Measurements from ENCODE around the gene ABHD6. TPM values are rescaled to one million over a fixed set of nuclear protein-coding genes. Genes with fewer than 3 reads are reported as not detected.

ABHD6 gene
- total and polyA plus RNA-seq, 2 donors (not counting 3 experiments of a cell fraction or from before 2014, with no cell fraction given) = 5.8 to 7.5 TPM

GRCh38 chr3:58281069-58281468, 43.5 kb downstream of the ABHD6 start:
- no peaks in the 10 kb centered on the region for H4K20me1 ChIP-seq (replicated peaks; ENCODE audit: control insufficient read depth, extremely low read depth, insufficient read depth, low read length)
- no peaks in the 10 kb centered on the region for H3K4me1 ChIP-seq (ENCODE audit: control insufficient read depth, extremely low read depth, insufficient read depth, low read length)
- no peaks in the 10 kb centered on the region for H3K27me3 ChIP-seq (ENCODE audit: control insufficient read depth in 2 of 2, insufficient read depth in 2 of 2, low read length in 2 of 2)
- BruUV-seq (replicated peaks) = no TSS peak
- TF ChIP-seq POLR2AphosphoS5 (IDR thresholded peaks at IDR 0.05; ENCODE audit: insufficient read depth, low read depth, low read length) = no peak
- TF ChIP-seq EZH2 (IDR thresholded peaks at IDR 0.05; ENCODE audit: borderline replicate concordance, low read depth, low read length, severe bottlenecking) = no peak
- no peak for TF ChIP-seq GATA2 (IDR thresholded peaks at IDR 0.05; ENCODE audit: insufficient read depth, insufficient read length, low read depth, low read length)
- no peak for TF ChIP-seq FOS (IDR thresholded peaks at IDR 0.05; ENCODE audit: borderline replicate concordance, insufficient read depth, low read length)
- TF ChIP-seq MYC (IDR thresholded peaks at IDR 0.05; ENCODE audit: low read depth, low read length) = no peak
- no peak for TF ChIP-seq JUN (IDR thresholded peaks at IDR 0.05; ENCODE audit: borderline replicate concordance, insufficient read depth, insufficient read length, low read depth)
- TF ChIP-seq, protein P1, sequence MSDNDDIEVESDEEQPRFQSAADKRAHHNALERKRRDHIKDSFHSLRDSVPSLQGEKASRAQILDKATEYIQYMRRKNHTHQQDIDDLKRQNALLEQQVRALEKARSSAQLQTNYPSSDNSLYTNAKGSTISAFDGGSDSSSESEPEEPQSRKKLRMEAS (IDR thresholded peaks at IDR 0.05; ENCODE audit: insufficient read depth, insufficient read length) = no peak
- TF ChIP-seq POLR2A (IDR thresholded peaks at IDR 0.05; ENCODE audit: low read depth, low read length) = no peak
- TF ChIP-seq, protein P2, sequence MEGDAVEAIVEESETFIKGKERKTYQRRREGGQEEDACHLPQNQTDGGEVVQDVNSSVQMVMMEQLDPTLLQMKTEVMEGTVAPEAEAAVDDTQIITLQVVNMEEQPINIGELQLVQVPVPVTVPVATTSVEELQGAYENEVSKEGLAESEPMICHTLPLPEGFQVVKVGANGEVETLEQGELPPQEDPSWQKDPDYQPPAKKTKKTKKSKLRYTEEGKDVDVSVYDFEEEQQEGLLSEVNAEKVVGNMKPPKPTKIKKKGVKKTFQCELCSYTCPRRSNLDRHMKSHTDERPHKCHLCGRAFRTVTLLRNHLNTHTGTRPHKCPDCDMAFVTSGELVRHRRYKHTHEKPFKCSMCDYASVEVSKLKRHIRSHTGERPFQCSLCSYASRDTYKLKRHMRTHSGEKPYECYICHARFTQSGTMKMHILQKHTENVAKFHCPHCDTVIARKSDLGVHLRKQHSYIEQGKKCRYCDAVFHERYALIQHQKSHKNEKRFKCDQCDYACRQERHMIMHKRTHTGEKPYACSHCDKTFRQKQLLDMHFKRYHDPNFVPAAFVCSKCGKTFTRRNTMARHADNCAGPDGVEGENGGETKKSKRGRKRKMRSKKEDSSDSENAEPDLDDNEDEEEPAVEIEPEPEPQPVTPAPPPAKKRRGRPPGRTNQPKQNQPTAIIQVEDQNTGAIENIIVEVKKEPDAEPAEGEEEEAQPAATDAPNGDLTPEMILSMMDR (IDR thresholded peaks at IDR 0.05; ENCODE audit: extremely low read depth in 1 of 2, insufficient read depth in 1 of 2, low read depth in 1 of 2, low read length in 2 of 2) = no peak
- ChIA-PET POLR2A (no interaction called here), CTCF (interaction anchor here (0.6 to 1.2 kb wide), 3 partner anchors 10 to 93 kb away, joined by 3 read pairs; partner anchors contain the start of genes HTD2 and RPP14)
- no peaks in the 10 kb centered on the region for H3K9me1 ChIP-seq (replicated peaks; ENCODE audit: control insufficient read depth, extremely low read depth, insufficient read depth, low read length)
- DNase-seq (ENCODE audit: low read depth, low spot score) (no peak), FAIRE-seq (no peak)
- no peaks in the 10 kb centered on the region for H3K79me2 ChIP-seq (ENCODE audit: control insufficient read depth, insufficient read depth, low read length)
- peaks cover 0 to 4% of the 10 kb centered on the region in 2 experiments for H3K36me3 ChIP-seq (ENCODE audit: control insufficient read depth in 2 of 2, extremely low read depth in 1 of 2, insufficient read depth in 2 of 2, low read length in 2 of 2)
- no peak overlapping the region for H3K4me2 ChIP-seq (ENCODE audit: insufficient read depth, low read length)
- intact Hi-C loops (cut with micrococcal nuclease) = no loop called here
- no peak overlapping the region for H3K9ac ChIP-seq (replicated peaks; ENCODE audit: extremely low read depth, insufficient read depth, low read length)
- dilution Hi-C loops (cut with MboI; ENCODE audit: extremely low pct_ligation_motif_present, low sequenced_read_pairs) = no loop called here
- H2AFZ ChIP-seq (ENCODE audit: low read depth, low read length) = no peak overlapping the region
- H3K4me3 ChIP-seq (replicated peaks in 1 of 3; ENCODE audit: insufficient read depth in 1 of 3, low read depth in 1 of 3, low read length in 3 of 3) = no peak overlapping the region
- H3K27ac ChIP-seq (ENCODE audit: insufficient read depth, low read depth, low read length) = no peak overlapping the region
- no peaks in the 10 kb centered on the region for H3K9me3 ChIP-seq (replicated peaks; ENCODE audit: control insufficient read depth, insufficient read depth, low read length)
